Measurements from ENCODE around the gene B4GALNT4. TPM values are rescaled to one million over a fixed set of nuclear protein-coding genes. Genes with fewer than 3 reads are reported as not detected.

The B4GALNT4 gene
- total RNA-seq, 4 donors from 2014 or later, result 1.8 to 39.7 (median 19.9) TPM

GRCh38 chr11:376531-377173, 7.4 kb downstream of the B4GALNT4 start:
- Histone ChIP-seq H3K4me1 (no peaks in the 10 kb centered on the region), H3K36me3 (no peaks in the 10 kb centered on the region), H3K27me3 (no peaks in the 10 kb centered on the region), H3K27ac (no peak overlapping the region), H3K4me3 (no peak overlapping the region), H3K9me3 (no peaks in the 10 kb centered on the region)
- no peak for TF ChIP-seq POLR2A (IDR thresholded peaks at IDR 0.05)
- TF ChIP-seq CTCF (IDR thresholded peaks at IDR 0.05), result no peak
- intact Hi-C loops (cut with DNase I; ENCODE audit: low total_unique reads), result loop anchor here (10.0 kb wide), 1 partner anchor 172 kb away; the partner anchor contains the start of genes BET1L and RIC8A
- no peak for DNase-seq

- Histone ChIP-seq H3K9me3 (no peaks in the 10 kb centered on the region), H3K27me3 (no peaks in the 10 kb centered on the region), H3K36me3 (no peaks in the 10 kb centered on the region), H3K4me1 (no peaks in the 10 kb centered on the region), H3K4me3 (no peak overlapping the region), H3K27ac (no peak overlapping the region)
- intact Hi-C loops (cut with DNase I; ENCODE audit: low total_unique reads), result loop anchor here (10.0 kb wide), 1 partner anchor 173 kb away; the partner anchor contains the start of genes BET1L and RIC8A
- no peak for DNase-seq
- TF ChIP-seq CTCF (IDR thresholded peaks at IDR 0.05) (no peak), POLR2A (IDR thresholded peaks at IDR 0.05) (no peak)
Measured at GRCh38 chr11:377174-377865, 8.0 kb downstream of the B4GALNT4 start.

- no peak for TF ChIP-seq POLR2A (IDR thresholded peaks at IDR 0.05)
- no peak for TF ChIP-seq CTCF (IDR thresholded peaks at IDR 0.05)
- no peaks in the 10 kb centered on the region for H3K4me1 ChIP-seq
- no peaks in the 10 kb centered on the region for H3K36me3 ChIP-seq
- H3K27ac ChIP-seq, result no peak overlapping the region
- H3K27me3 ChIP-seq, result no peaks in the 10 kb centered on the region
- intact Hi-C loops (cut with DNase I; ENCODE audit: low total_unique reads), result loop anchor here (10.0 kb wide), 1 partner anchor 173 kb away; the partner anchor contains the start of genes BET1L and RIC8A
- H3K4me3 ChIP-seq, result no peak overlapping the region
- H3K9me3 ChIP-seq, result no peaks in the 10 kb centered on the region
- DNase-seq, result no peak
Measured at GRCh38 chr11:377883-378500, 8.7 kb downstream of the B4GALNT4 start.

GRCh38 chr11:379205-380094, 10.2 kb downstream of the B4GALNT4 start:
- intact Hi-C loops (cut with DNase I; ENCODE audit: low total_unique reads), result loop anchor here (10.0 kb wide), 1 partner anchor 175 kb away; the partner anchor contains the start of genes BET1L and RIC8A
- Histone ChIP-seq H3K9me3 (no peaks in the 10 kb centered on the region), H3K4me3 (no peak overlapping the region), H3K36me3 (no peaks in the 10 kb centered on the region), H3K27me3 (no peaks in the 10 kb centered on the region), H3K4me1 (no peaks in the 10 kb centered on the region), H3K27ac (no peak overlapping the region)
- TF ChIP-seq POLR2A (IDR thresholded peaks at IDR 0.05), result no peak
- TF ChIP-seq CTCF (IDR thresholded peaks at IDR 0.05), result no peak
- no peak for DNase-seq

All from uterus (tissue), 4 donors.